Measurements from ENCODE around the gene EME1.
A peak's percentile ranks its signal among the peaks of the same experiment; 100 is the strongest.

GRCh38 chr17:50397111-50397918 is 24.3 kb downstream of the EME1 start, which contains the start of gene LRRC59:
- TF ChIP-seq POLR2AphosphoS5 (IDR thresholded peaks at IDR 0.05; ENCODE audit: borderline replicate concordance, low read depth, low read length): peak; percentile 87
- no peak for TF ChIP-seq EZH2 (IDR thresholded peaks at IDR 0.05)
